B cell (primary cell): ENCODE data around the gene SNX24.

Experiments
- CTCF ChIP-seq: fragments of 200-600 bp; IDR thresholded peaks from one replicate; pipeline ENCODE4 v1.8.0; 2022; ENCODE audit warnings: antibody characterized with exemption, mild to moderate bottlenecking
- EZH2 ChIP-seq: IDR thresholded peaks from 2 replicates; pipeline ENCODE4 v1.6.1; 2012; ENCODE audit warnings: borderline replicate concordance, low read depth, mild to moderate bottlenecking, moderate library complexity, low read length; ENCODE audit not compliant: insufficient read depth, poor library complexity, severe bottlenecking

- TF ChIP-seq CTCF, result no peak
- TF ChIP-seq EZH2, result no peak
Observed at GRCh38 chr5:122815218-122815767, 30.1 kb upstream of the SNX24 start.
